HepG2 (cell line): ENCODE results near the gene FAM131C.

Source experiments
- ZNF143 ChIP-seq: sonication (generic); formaldehyde crosslinking; IDR thresholded peaks from 2 replicates; pipeline ENCODE4 v1.4.0; 2020; ENCODE audit warnings: missing genetic modification reagents
- ZNF280D ChIP-seq: sonication (generic); formaldehyde crosslinking; IDR thresholded peaks from 2 replicates; pipeline ENCODE4 v1.5.1; 2020; ENCODE audit warnings: mild to moderate bottlenecking, missing genetic modification reagents
- TF ChIP-seq, protein P1 (sequence below): sonication (generic); formaldehyde crosslinking; conservative IDR thresholded peaks from 2 replicates; pipeline ENCODE4 v1.4.0; 2020; ENCODE audit warnings: missing genetic modification reagents

- no peak for TF ChIP-seq ZNF143 (CRISPR knock-in tag)
- TF ChIP-seq, protein P1, sequence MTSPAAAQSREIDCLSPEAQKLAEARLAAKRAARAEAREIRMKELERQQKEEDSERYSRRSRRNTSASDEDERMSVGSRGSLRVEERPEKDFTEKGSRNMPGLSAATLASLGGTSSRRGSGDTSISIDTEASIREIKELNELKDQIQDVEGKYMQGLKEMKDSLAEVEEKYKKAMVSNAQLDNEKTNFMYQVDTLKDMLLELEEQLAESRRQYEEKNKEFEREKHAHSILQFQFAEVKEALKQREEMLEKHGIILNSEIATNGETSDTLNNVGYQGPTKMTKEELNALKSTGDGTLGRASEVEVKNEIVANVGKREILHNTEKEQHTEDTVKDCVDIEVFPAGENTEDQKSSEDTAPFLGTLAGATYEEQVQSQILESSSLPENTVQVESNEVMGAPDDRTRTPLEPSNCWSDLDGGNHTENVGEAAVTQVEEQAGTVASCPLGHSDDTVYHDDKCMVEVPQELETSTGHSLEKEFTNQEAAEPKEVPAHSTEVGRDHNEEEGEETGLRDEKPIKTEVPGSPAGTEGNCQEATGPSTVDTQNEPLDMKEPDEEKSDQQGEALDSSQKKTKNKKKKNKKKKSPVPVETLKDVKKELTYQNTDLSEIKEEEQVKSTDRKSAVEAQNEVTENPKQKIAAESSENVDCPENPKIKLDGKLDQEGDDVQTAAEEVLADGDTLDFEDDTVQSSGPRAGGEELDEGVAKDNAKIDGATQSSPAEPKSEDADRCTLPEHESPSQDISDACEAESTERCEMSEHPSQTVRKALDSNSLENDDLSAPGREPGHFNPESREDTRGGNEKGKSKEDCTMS (CRISPR knock-in tag) = no peak
- TF ChIP-seq ZNF280D (CRISPR knock-in tag) = no peak
Measured at GRCh38 chr1:16015960-16016901, 57.2 kb downstream of the FAM131C start.
